ENCODE results near the gene C2CD2. TPM values are rescaled to one million over a fixed set of nuclear protein-coding genes. Genes with fewer than 3 reads are reported as not detected.
A peak's percentile ranks its signal among the peaks of the same experiment; 100 is the strongest.

The C2CD2 gene
- total and polyA plus RNA-seq, 10 of the 15 experiments (the other 5 are each of a cell fraction or from before 2014, with no cell fraction given), result 2.2 to 30.9 (median 9.9) TPM

DNA sequence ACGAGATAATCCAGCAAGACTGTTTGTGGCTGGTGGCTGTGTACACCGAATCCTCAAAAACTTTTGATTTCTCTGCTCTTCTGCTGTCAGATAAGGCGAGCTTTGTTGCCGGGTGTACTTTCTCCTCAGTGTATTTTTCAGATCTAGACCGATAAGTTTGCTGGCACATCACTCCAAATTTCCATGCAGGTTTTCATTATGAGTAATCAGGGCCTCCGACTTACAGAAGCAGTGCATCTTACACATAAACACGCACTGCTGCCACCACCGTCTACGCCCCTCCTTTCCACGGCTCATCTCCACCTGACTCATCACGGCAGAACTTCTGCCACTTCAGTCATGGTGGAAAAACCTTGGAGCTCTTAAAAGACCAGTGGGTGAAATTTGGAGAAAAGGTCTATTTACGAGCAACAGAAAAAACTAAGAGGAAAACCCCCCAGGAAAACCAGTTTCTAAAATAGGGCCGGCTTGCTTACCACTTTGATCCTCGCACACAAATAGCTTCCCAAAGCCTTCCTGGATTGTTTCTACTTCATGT, 48.7 kb upstream of the C2CD2 start (continued):
- TF ChIP-seq, protein P1, sequence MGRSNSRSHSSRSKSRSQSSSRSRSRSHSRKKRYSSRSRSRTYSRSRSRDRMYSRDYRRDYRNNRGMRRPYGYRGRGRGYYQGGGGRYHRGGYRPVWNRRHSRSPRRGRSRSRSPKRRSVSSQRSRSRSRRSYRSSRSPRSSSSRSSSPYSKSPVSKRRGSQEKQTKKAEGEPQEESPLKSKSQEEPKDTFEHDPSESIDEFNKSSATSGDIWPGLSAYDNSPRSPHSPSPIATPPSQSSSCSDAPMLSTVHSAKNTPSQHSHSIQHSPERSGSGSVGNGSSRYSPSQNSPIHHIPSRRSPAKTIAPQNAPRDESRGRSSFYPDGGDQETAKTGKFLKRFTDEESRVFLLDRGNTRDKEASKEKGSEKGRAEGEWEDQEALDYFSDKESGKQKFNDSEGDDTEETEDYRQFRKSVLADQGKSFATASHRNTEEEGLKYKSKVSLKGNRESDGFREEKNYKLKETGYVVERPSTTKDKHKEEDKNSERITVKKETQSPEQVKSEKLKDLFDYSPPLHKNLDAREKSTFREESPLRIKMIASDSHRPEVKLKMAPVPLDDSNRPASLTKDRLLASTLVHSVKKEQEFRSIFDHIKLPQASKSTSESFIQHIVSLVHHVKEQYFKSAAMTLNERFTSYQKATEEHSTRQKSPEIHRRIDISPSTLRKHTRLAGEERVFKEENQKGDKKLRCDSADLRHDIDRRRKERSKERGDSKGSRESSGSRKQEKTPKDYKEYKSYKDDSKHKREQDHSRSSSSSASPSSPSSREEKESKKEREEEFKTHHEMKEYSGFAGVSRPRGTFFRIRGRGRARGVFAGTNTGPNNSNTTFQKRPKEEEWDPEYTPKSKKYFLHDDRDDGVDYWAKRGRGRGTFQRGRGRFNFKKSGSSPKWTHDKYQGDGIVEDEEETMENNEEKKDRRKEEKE (IDR thresholded peaks at IDR 0.05), result no peak
- TF ChIP-seq GATAD2B (conservative IDR thresholded peaks at IDR 0.05; ENCODE audit: low read depth), result 0 out of 2 replicates have a peak, but pooled peaks have one; percentile 21
- peak; percentile 95 for TF ChIP-seq JUND (IDR thresholded peaks at IDR 0.05; ENCODE audit: low read depth, low read length)
- TF ChIP-seq, protein P2, sequence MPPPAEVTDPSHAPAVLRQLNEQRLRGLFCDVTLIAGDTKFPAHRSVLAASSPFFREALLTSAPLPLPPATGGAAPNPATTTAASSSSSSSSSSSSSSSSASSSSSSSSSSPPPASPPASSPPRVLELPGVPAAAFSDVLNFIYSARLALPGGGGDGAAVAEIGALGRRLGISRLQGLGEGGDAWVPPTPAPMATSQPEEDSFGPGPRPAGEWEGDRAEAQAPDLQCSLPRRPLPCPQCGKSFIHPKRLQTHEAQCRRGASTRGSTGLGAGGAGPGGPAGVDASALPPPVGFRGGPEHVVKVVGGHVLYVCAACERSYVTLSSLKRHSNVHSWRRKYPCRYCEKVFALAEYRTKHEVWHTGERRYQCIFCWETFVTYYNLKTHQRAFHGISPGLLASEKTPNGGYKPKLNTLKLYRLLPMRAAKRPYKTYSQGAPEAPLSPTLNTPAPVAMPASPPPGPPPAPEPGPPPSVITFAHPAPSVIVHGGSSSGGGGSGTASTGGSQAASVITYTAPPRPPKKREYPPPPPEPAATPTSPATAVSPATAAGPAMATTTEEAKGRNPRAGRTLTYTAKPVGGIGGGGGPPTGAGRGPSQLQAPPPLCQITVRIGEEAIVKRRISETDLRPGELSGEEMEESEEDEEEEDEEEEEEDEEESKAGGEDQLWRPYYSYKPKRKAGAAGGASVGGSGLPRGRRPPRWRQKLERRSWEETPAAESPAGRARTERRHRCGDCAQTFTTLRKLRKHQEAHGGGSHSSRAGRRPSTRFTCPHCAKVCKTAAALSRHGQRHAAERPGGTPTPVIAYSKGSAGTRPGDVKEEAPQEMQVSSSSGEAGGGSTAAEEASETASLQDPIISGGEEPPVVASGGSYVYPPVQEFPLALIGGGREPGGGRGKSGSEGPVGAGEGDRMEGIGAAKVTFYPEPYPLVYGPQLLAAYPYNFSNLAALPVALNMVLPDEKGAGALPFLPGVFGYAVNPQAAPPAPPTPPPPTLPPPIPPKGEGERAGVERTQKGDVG (CRISPR knock-in tag; IDR thresholded peaks at IDR 0.05), result no peak
- TF ChIP-seq BHLHE40 (IDR thresholded peaks at IDR 0.05; ENCODE audit: borderline replicate concordance in 1 of 2, low read depth in 2 of 2, low read length in 1 of 2), result peak; percentile 51 to 78
- TF ChIP-seq ZNF622 (IDR thresholded peaks at IDR 0.05), result no peak
- TF ChIP-seq MXI1 (IDR thresholded peaks at IDR 0.05; ENCODE audit: low read depth, low read length), result peak; percentile 64; the same call in 1 of the 2 replicates
- peak; percentile 81 for TF ChIP-seq IKZF1 (conservative IDR thresholded peaks at IDR 0.05)
- TF ChIP-seq TARDBP (IDR thresholded peaks at IDR 0.05; ENCODE audit: borderline replicate concordance), result no peak
- TF ChIP-seq KLF5 (IDR thresholded peaks at IDR 0.05; ENCODE audit: partially characterized antibody), result peak; percentile 28
- peak; percentile 97 for TF ChIP-seq IRF4 (IDR thresholded peaks at IDR 0.05; ENCODE audit: low read depth, low read length)
- peak; percentile 62; the same call in 1 of the 2 replicates for TF ChIP-seq MTA2 (IDR thresholded peaks at IDR 0.05; ENCODE audit: low read depth)
- no peak for TF ChIP-seq NRF1 (conservative IDR thresholded peaks at IDR 0.05; ENCODE audit: low read depth, low read length)
- no peak for TF ChIP-seq SREBF1 (IDR thresholded peaks at IDR 0.05; ENCODE audit: low read length)
- TF ChIP-seq, protein P3, sequence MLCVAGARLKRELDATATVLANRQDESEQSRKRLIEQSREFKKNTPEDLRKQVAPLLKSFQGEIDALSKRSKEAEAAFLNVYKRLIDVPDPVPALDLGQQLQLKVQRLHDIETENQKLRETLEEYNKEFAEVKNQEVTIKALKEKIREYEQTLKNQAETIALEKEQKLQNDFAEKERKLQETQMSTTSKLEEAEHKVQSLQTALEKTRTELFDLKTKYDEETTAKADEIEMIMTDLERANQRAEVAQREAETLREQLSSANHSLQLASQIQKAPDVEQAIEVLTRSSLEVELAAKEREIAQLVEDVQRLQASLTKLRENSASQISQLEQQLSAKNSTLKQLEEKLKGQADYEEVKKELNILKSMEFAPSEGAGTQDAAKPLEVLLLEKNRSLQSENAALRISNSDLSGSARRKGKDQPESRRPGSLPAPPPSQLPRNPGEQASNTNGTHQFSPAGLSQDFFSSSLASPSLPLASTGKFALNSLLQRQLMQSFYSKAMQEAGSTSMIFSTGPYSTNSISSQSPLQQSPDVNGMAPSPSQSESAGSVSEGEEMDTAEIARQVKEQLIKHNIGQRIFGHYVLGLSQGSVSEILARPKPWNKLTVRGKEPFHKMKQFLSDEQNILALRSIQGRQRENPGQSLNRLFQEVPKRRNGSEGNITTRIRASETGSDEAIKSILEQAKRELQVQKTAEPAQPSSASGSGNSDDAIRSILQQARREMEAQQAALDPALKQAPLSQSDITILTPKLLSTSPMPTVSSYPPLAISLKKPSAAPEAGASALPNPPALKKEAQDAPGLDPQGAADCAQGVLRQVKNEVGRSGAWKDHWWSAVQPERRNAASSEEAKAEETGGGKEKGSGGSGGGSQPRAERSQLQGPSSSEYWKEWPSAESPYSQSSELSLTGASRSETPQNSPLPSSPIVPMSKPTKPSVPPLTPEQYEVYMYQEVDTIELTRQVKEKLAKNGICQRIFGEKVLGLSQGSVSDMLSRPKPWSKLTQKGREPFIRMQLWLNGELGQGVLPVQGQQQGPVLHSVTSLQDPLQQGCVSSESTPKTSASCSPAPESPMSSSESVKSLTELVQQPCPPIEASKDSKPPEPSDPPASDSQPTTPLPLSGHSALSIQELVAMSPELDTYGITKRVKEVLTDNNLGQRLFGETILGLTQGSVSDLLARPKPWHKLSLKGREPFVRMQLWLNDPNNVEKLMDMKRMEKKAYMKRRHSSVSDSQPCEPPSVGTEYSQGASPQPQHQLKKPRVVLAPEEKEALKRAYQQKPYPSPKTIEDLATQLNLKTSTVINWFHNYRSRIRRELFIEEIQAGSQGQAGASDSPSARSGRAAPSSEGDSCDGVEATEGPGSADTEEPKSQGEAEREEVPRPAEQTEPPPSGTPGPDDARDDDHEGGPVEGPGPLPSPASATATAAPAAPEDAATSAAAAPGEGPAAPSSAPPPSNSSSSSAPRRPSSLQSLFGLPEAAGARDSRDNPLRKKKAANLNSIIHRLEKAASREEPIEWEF (IDR thresholded peaks at IDR 0.05; ENCODE audit: insufficient replicate concordance, low read depth, low read length), result peak; percentile 10
- TF ChIP-seq ATF7 (IDR thresholded peaks at IDR 0.05; ENCODE audit: low read depth), result peak; percentile 73
- TF ChIP-seq ZNF217 (IDR thresholded peaks at IDR 0.05), result 0 out of 2 replicates have a peak, but pooled peaks have one; percentile 35
- peak; percentile 52; the same call in 1 of the 2 replicates for TF ChIP-seq YY1 (IDR thresholded peaks at IDR 0.05; ENCODE audit: low read depth, low read length)

All from GM12878 (cell line).